Gastrocnemius medialis (tissue), 4 donors: ENCODE measurements around the gene AKAP13. TPM values are rescaled to one million over a fixed set of nuclear protein-coding genes. Genes with fewer than 3 reads are reported as not detected.

Experiments
- ATAC-seq, 2 donors: fragments of 150-250 bp; one replicate each; pipeline ENCODE4 v1.9.1; 2016
- DNase-seq, 2 donors: peaks; one replicate each; pipeline ENCODE4 v3.0.0-alpha.2; 2019
- H3K27ac ChIP-seq, 4 donors: fragments of 200-600 bp; sonication (generic); 1 replicate in 1 of 4; 2 replicates in 3 of 4; pipeline ENCODE4 v1.5.1; 2016 to 2018; ENCODE audit warnings: mild to moderate bottlenecking in 2 of 4, moderate library complexity in 1 of 4
- H3K27me3 ChIP-seq, 3 donors: fragments of 200-600 bp; sonication (generic) in 2 of 3; 1 replicate in 1 of 3; 2 replicates in 2 of 3; pipeline versions ENCODE4 v1.5.1 to v1.6.0; 2016 to 2019; ENCODE audit warnings: mild to moderate bottlenecking in 1 of 3, moderate library complexity in 1 of 3
- H3K36me3 ChIP-seq, 2 donors: fragments of 200-600 bp; sonication (generic) in 1 of 2; one replicate each; pipeline ENCODE4 v1.5.1; 2017 to 2018
- H3K4me1 ChIP-seq, 2 donors: fragments of 200-600 bp; sonication (generic) in 1 of 2; one replicate each; pipeline ENCODE4 v1.5.1; 2016 to 2017; ENCODE audit warnings: mild to moderate bottlenecking in 2 of 2
- H3K4me3 ChIP-seq, 4 donors: fragments of 200-600 bp; sonication (generic) in 3 of 4; 1 replicate in 1 of 4; 2 replicates in 3 of 4; pipeline ENCODE4 v1.5.1; 2016 to 2019; ENCODE audit warnings: mild to moderate bottlenecking in 2 of 4
- H3K9me3 ChIP-seq, 3 donors: fragments of 200-600 bp; sonication (generic) in 2 of 3; 1 replicate in 1 of 3; 2 replicates in 2 of 3; pipeline ENCODE4 v1.5.1; 2016 to 2019
- CTCF ChIP-seq, 5 experiments: fragments of 450-650 bp in 3 of 5; fragments of 200-600 bp in 2 of 5; sonication (generic) in 2 of 5; IDR thresholded peaks in 4 of 5; conservative IDR thresholded peaks in 1 of 5; 1 replicate in 4 of 5; 2 replicates in 1 of 5; pipeline ENCODE4 v1.5.1; 2016 to 2019; ENCODE audit warnings: antibody characterized with exemption in 5 of 5, mild to moderate bottlenecking in 3 of 5, moderate library complexity in 3 of 5
- POLR2A ChIP-seq, 2 donors: fragments of 450-650 bp; IDR thresholded peaks; one replicate each; pipeline ENCODE4 v1.6.1; 2017; ENCODE audit warnings: antibody characterized with exemption in 2 of 2, mild to moderate bottlenecking in 2 of 2, moderate library complexity in 2 of 2
- in situ Hi-C, 4 donors: fragments of 200-750 bp; cut with MboI; loops; one replicate each; pipeline versions ENCODE4 v1.15.0 to v1.8.0; 2017; ENCODE audit warnings: low sequenced_read_pairs in 4 of 4
- intact Hi-C: fragments of 100-400 bp; cut with DNase I; formaldehyde crosslinking; loops from one replicate; pipeline ENCODE4 v1.15.1; 2023; ENCODE audit warnings: low total_unique reads
- total RNA-seq, 4 donors: library from RNA; depleted of rRNA; stranded (reverse); fragments of >200 nt; gene quantifications; one replicate each; pipeline versions ENCODE4 v1.1.0 to v1.2.3, GENCODE V29; 2016

Gene AKAP13
- total RNA-seq, 4 donors from 2014 or later, result 127 to 481 (median 172) TPM

GRCh38 chr15:85692321-85692720, 311.9 kb downstream of the AKAP13 start:
- Histone ChIP-seq H3K9me3 (no peaks in the 10 kb centered on the region), H3K4me3 (no peak overlapping the region), H3K27me3 (no peaks in the 10 kb centered on the region), H3K36me3 (peaks cover 0 to 56% of the 10 kb centered on the region in 2 donors), H3K27ac (peak overlapping the region in 2 of 4 donors; percentile 29 to 53), H3K4me1 (peaks cover 0 to 32% of the 10 kb centered on the region in 2 donors)
- DNase-seq, result no peak
- ATAC-seq, result no peak
- in situ Hi-C loops (loop anchor here in 1 of 4 donors (25.0 kb wide), 1 partner anchor 205 kb away; no protein-coding TSS in a partner anchor), intact Hi-C loops (no loop called here)
- TF ChIP-seq POLR2A (IDR thresholded peaks at IDR 0.05), result no peak
- TF ChIP-seq CTCF (IDR thresholded peaks at IDR 0.05 in 4 of 5, conservative IDR thresholded peaks at IDR 0.05 in 1 of 5), result no peak

GRCh38 chr15:85692873-85693272, 312.5 kb downstream of the AKAP13 start:
- no peak for DNase-seq
- Histone ChIP-seq H3K4me1 (peaks cover 0 to 32% of the 10 kb centered on the region in 2 donors), H3K9me3 (no peaks in the 10 kb centered on the region), H3K4me3 (no peak overlapping the region), H3K36me3 (peaks cover 0 to 54% of the 10 kb centered on the region in 2 donors), H3K27me3 (no peaks in the 10 kb centered on the region), H3K27ac (peak overlapping the region in 2 of 4 donors; percentile 29 to 53)
- ATAC-seq, result no peak
- TF ChIP-seq POLR2A (IDR thresholded peaks at IDR 0.05), result no peak
- no peak for TF ChIP-seq CTCF (IDR thresholded peaks at IDR 0.05 in 4 of 5, conservative IDR thresholded peaks at IDR 0.05 in 1 of 5)
- in situ Hi-C loops, result loop anchor here in 1 of 4 donors (25.0 kb wide), 1 partner anchor 206 kb away; no protein-coding TSS in a partner anchor
- intact Hi-C loops, result no loop called here

- H3K9me3 ChIP-seq, result no peaks in the 10 kb centered on the region
- peaks cover 0 to 32% of the 10 kb centered on the region in 2 donors for H3K4me1 ChIP-seq
- in situ Hi-C loops (loop anchor here in 1 of 4 donors (25.0 kb wide), 1 partner anchor 206 kb away; no protein-coding TSS in a partner anchor), intact Hi-C loops (no loop called here)
- peaks cover 0 to 53% of the 10 kb centered on the region in 2 donors for H3K36me3 ChIP-seq
- peak overlapping the region in 2 of 4 donors; percentile 29 to 53 for H3K27ac ChIP-seq
- H3K27me3 ChIP-seq, result no peaks in the 10 kb centered on the region
- H3K4me3 ChIP-seq, result no peak overlapping the region
- no peak for ATAC-seq
- TF ChIP-seq POLR2A (IDR thresholded peaks at IDR 0.05), result no peak
- TF ChIP-seq CTCF (IDR thresholded peaks at IDR 0.05 in 4 of 5, conservative IDR thresholded peaks at IDR 0.05 in 1 of 5), result no peak
- DNase-seq, result no peak
Observed at GRCh38 chr15:85693277-85693676, 312.9 kb downstream of the AKAP13 start.

GRCh38 chr15:85694091-85694490, 313.7 kb downstream of the AKAP13 start:
- DNase-seq (no peak), ATAC-seq (peak in 1 of 2 donors; percentile 29)
- Histone ChIP-seq H3K27ac (peak overlapping the region in 1 of 4 donors; percentile 53), H3K36me3 (peaks cover 0 to 53% of the 10 kb centered on the region in 2 donors), H3K27me3 (no peaks in the 10 kb centered on the region), H3K4me1 (peaks cover 0 to 24% of the 10 kb centered on the region in 2 donors), H3K4me3 (no peak overlapping the region), H3K9me3 (no peaks in the 10 kb centered on the region)
- no peak for TF ChIP-seq POLR2A (IDR thresholded peaks at IDR 0.05)
- TF ChIP-seq CTCF (IDR thresholded peaks at IDR 0.05 in 4 of 5, conservative IDR thresholded peaks at IDR 0.05 in 1 of 5), result no peak
- intact Hi-C loops (no loop called here), in situ Hi-C loops (loop anchor here in 1 of 4 donors (25.0 kb wide), 1 partner anchor 207 kb away; no protein-coding TSS in a partner anchor)
